Measurements from ENCODE around the gene TTC28.

The TTC28 gene

GRCh38 chr22:28398981-28399380, 280.7 kb downstream of the TTC28 start:
- no peak for TF ChIP-seq CTCF (IDR thresholded peaks at IDR 0.05; ENCODE audit: borderline replicate concordance, insufficient read depth, low read depth, low read length)
- no peak overlapping the region for H3K4me3 ChIP-seq (ENCODE audit: low read depth, low read length)

- no peak for TF ChIP-seq CTCF (IDR thresholded peaks at IDR 0.05; ENCODE audit: borderline replicate concordance, insufficient read depth, low read depth, low read length)
- H3K4me3 ChIP-seq (ENCODE audit: low read depth, low read length) = no peak overlapping the region
Observed at GRCh38 chr22:28398355-28398754, 281.3 kb downstream of the TTC28 start.

- H3K4me3 ChIP-seq (ENCODE audit: low read depth, low read length) = no peak overlapping the region
- no peak for TF ChIP-seq CTCF (IDR thresholded peaks at IDR 0.05; ENCODE audit: borderline replicate concordance, insufficient read depth, low read depth, low read length)
Observed at GRCh38 chr22:28397306-28397705, 282.3 kb downstream of the TTC28 start.

DNA sequence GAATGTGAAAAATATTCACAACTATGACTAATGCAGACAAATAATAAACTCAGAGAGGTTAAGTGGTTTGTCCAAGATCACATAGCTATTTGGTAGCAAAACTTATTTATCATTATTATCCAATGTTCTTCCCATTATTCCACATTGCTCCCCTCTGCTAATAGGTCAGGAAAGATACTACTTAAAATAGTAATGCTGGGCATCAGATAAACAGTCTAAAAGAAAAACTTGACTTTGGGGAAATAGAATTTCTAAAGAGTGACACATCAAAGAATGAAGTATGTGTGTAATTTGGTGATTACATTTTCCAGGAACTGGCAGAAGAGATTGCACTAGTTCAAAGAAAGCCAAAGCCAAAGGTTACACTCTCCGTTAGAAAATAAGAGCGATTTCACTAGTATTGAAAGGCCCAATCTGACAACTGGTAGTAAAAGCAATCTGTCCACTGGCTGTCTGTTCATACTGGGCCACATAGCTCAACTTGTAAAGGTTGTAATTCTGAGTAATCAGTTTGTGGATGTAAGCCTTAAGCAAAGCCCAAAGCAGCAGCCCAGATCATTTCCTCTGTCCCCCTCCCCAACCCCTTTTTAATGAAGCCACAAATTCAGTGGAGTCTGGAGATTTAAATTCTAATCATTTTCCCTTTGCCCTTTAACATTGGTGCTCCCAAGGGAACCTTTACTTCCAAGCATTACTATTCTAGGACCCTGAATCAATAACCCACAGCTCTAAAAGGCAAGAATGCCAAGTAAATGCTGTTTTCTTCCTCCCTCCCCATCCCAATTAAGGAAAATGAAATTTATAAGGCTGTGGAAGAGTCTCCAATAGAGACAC, 283.5 kb downstream of the TTC28 start:
- no peak overlapping the region for H3K4me3 ChIP-seq (ENCODE audit: low read depth, low read length)
- TF ChIP-seq CTCF (IDR thresholded peaks at IDR 0.05; ENCODE audit: borderline replicate concordance, insufficient read depth, low read depth, low read length) = no peak

- no peak overlapping the region for H3K4me3 ChIP-seq (ENCODE audit: low read depth, low read length)
- TF ChIP-seq CTCF (IDR thresholded peaks at IDR 0.05; ENCODE audit: borderline replicate concordance, insufficient read depth, low read depth, low read length) = no peak
Observed at GRCh38 chr22:28395520-28395919, 284.1 kb downstream of the TTC28 start.

DNA sequence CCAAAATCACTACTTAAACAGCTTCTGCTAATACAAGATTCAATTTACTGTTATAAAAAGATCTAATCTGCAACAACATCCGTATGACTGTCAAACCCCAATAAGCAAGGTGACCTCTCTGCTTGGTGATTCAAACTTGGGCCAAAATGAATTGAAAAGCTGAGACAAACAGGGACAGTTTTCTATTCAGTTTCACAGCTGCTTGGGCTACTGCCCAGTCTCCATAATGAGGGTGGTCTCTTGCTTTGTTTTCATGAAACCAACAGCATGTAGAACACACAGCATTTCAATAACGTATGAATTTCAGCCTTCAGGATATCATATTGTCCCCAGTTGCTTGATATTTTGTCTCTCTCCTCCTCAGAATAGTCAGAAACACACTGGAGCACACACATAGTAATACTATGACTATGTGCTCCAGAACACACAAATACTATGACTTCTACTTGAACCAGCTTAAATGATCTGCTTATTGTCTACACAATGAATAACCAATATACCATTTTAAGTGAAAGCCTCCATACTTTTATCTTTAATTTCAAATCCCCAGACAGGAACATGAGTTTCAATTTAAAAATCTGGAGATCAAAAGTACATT, 285.0 kb downstream of the TTC28 start:
- TF ChIP-seq CTCF (IDR thresholded peaks at IDR 0.05; ENCODE audit: borderline replicate concordance, insufficient read depth, low read depth, low read length) = no peak
- H3K4me3 ChIP-seq (ENCODE audit: low read depth, low read length) = no peak overlapping the region

Measured in GM12875 (cell line).